Fibroblast of lung (primary cell): ENCODE data around the gene SPATA2L. TPM values are rescaled to one million over a fixed set of nuclear protein-coding genes. Genes with fewer than 3 reads are reported as not detected.

Experiments
- DNase-seq, 2 donors: peaks; one replicate each; pipeline versions ENCODE4 v3.0.0 to v3.0.0-alpha.2; 2010; ENCODE audit warnings: low read depth in 2 of 2
- H2AFZ ChIP-seq: 2 replicates; pipeline ENCODE4 v1.5.1; 2012; ENCODE audit warnings: low read length, control low read depth, inconsistent platforms
- H3K27ac ChIP-seq: 2 replicates; pipeline ENCODE4 v1.5.1; 2011; ENCODE audit warnings: low read length, control low read depth; ENCODE audit not compliant: insufficient read depth
- H3K27me3 ChIP-seq: 2 replicates; pipeline ENCODE4 v1.5.1; 2011; ENCODE audit warnings: mild to moderate bottlenecking, low read length; ENCODE audit not compliant: control insufficient read depth, insufficient read depth
- H3K36me3 ChIP-seq: 2 replicates; pipeline ENCODE4 v1.5.1; 2011; ENCODE audit warnings: low read length; ENCODE audit not compliant: control insufficient read depth, insufficient read depth
- H3K4me1 ChIP-seq: 2 replicates; pipeline ENCODE4 v1.5.1; 2011; ENCODE audit warnings: low read length; ENCODE audit not compliant: control insufficient read depth, insufficient read depth; ENCODE audit errors: extremely low read depth
- H3K4me2 ChIP-seq: 2 replicates; pipeline ENCODE4 v1.5.1; 2011; ENCODE audit warnings: low read length, control low read depth; ENCODE audit not compliant: insufficient read depth; ENCODE audit errors: extremely low read depth
- H3K4me3 ChIP-seq, 4 experiments: fragments of 200-600 bp in 1 of 4; sonication (generic) in 1 of 4; replicated peaks in 1 of 4; 2 replicates each; pipeline ENCODE4 v1.5.1; 2011 to 2016; ENCODE audit warnings: low read length in 4 of 4, low read depth in 3 of 4, mild to moderate bottlenecking in 3 of 4, control low read depth in 2 of 4, inconsistent platforms in 1 of 4, mixed read lengths in 1 of 4; ENCODE audit not compliant: insufficient read depth in 1 of 4; ENCODE audit errors: control extremely low read depth in 1 of 4
- H3K79me2 ChIP-seq: 2 replicates; pipeline ENCODE4 v1.5.1; 2012; ENCODE audit warnings: mild to moderate bottlenecking, low read length, inconsistent platforms; ENCODE audit not compliant: control insufficient read depth, insufficient read depth
- H3K9ac ChIP-seq: 2 replicates; pipeline ENCODE4 v1.5.1; 2011; ENCODE audit warnings: mild to moderate bottlenecking, low read length, control low read depth; ENCODE audit not compliant: insufficient read depth
- H3K9me3 ChIP-seq: 2 replicates; pipeline ENCODE4 v1.5.1; 2012; ENCODE audit warnings: low read depth, low read length; ENCODE audit not compliant: control insufficient read depth, insufficient read depth
- H4K20me1 ChIP-seq: 2 replicates; pipeline ENCODE4 v1.5.1; 2011; ENCODE audit warnings: low read length; ENCODE audit not compliant: control insufficient read depth, insufficient read depth; ENCODE audit errors: extremely low read depth
- EZH2 ChIP-seq: IDR thresholded peaks from 2 replicates; pipeline ENCODE4 v1.5.1; 2012; ENCODE audit warnings: low read length, control low read depth, mild to moderate bottlenecking; ENCODE audit errors: missing control alignments
- polyA plus RNA-seq, 2 donors: library from polyadenylated mRNA; depleted of rRNA in 1 of 2; stranded (reverse) in 1 of 2; unstranded in 1 of 2; fragments of >200 nt; gene quantifications; 2 replicates each; pipeline ENCODE4 v1.2.1, GENCODE V29; 2011 to 2012; ENCODE audit warnings: missing spikeins in 1 of 2
- total RNA-seq: library from RNA; depleted of rRNA; stranded (reverse); fragments of >200 nt; gene quantifications from 2 replicates; pipeline ENCODE4 v1.2.1, GENCODE V29; 2014
- TF ChIP-seq, protein P1 (sequence below), 2 donors: IDR thresholded peaks in 1 of 2; conservative IDR thresholded peaks in 1 of 2; 1 replicate in 1 of 2; 2 replicates in 1 of 2; pipeline ENCODE4 v1.5.1; 2011 to 2012; ENCODE audit warnings: low read length in 2 of 2, control low read depth in 1 of 2, inconsistent platforms in 1 of 2, low read depth in 1 of 2, mild to moderate bottlenecking in 1 of 2

The SPATA2L gene
- total and polyA plus RNA-seq, 2 donors (not counting 1 experiment from before 2014, with no cell fraction given) = 1.7 to 7.3 TPM

DNA sequence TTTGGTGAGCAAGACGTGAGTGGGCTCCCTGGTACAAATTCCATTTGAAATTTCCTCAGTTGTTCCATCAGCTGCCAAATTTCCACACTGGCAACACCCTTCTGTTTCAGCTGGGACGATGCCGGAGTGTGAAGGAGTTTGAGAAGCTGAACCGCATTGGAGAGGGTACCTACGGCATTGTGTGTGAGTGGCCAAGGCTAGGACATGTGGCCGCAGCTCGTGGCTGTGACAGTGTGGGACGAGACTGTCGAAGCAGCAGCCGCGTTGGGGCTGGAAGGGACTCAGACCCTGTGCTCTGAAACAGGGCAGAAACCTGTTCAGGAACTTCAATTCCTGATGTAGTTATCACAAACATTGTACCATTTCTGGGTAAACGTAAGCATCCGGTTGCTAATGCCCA is 12.4 kb downstream of the SPATA2L start:
- H2AFZ ChIP-seq = no peak overlapping the region
- H3K4me1 ChIP-seq = peaks cover 6% of the 10 kb centered on the region
- no peak overlapping the region for H3K4me3 ChIP-seq
- H3K79me2 ChIP-seq = peaks cover 17% of the 10 kb centered on the region
- H3K9ac ChIP-seq = no peak overlapping the region
- no peak overlapping the region for H3K4me2 ChIP-seq
- TF ChIP-seq EZH2 = no peak
- TF ChIP-seq, protein P1, sequence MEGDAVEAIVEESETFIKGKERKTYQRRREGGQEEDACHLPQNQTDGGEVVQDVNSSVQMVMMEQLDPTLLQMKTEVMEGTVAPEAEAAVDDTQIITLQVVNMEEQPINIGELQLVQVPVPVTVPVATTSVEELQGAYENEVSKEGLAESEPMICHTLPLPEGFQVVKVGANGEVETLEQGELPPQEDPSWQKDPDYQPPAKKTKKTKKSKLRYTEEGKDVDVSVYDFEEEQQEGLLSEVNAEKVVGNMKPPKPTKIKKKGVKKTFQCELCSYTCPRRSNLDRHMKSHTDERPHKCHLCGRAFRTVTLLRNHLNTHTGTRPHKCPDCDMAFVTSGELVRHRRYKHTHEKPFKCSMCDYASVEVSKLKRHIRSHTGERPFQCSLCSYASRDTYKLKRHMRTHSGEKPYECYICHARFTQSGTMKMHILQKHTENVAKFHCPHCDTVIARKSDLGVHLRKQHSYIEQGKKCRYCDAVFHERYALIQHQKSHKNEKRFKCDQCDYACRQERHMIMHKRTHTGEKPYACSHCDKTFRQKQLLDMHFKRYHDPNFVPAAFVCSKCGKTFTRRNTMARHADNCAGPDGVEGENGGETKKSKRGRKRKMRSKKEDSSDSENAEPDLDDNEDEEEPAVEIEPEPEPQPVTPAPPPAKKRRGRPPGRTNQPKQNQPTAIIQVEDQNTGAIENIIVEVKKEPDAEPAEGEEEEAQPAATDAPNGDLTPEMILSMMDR (conservative IDR thresholded peaks at IDR 0.05 in 1 of 2, IDR thresholded peaks at IDR 0.05 in 1 of 2; ENCODE audit: low read depth in 1 of 2, low read length in 2 of 2) = no peak
- H3K27me3 ChIP-seq = no peaks in the 10 kb centered on the region
- no peaks in the 10 kb centered on the region for H4K20me1 ChIP-seq
- peaks cover 29% of the 10 kb centered on the region for H3K36me3 ChIP-seq
- H3K27ac ChIP-seq = no peak overlapping the region
- no peaks in the 10 kb centered on the region for H3K9me3 ChIP-seq
- no peak for DNase-seq

DNA sequence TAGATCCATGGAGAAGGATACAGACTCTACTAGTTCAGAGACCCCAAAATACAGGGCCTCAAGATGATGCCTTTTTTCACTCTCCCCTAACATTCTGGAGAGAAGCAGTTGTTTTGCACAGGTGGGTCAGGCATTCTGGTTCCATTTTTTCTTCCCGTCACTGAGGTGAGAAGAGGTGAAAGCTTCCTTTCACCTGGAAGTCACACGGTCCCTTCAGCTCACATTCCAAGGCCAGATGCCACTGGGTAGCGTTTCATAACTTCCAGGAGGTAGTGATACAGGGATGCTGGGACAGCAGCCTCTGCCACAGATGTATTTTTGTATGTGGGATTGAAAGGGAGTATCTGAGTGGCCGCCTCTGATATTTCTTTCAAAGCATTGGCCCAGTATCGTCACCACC is 13.1 kb downstream of the SPATA2L start:
- TF ChIP-seq, protein P1 (conservative IDR thresholded peaks at IDR 0.05 in 1 of 2, IDR thresholded peaks at IDR 0.05 in 1 of 2; ENCODE audit: low read depth in 1 of 2, low read length in 2 of 2) = no peak
- TF ChIP-seq EZH2 = no peak
- DNase-seq = no peak
- Histone ChIP-seq H3K4me3 (no peak overlapping the region), H2AFZ (no peak overlapping the region), H3K79me2 (peaks cover 17% of the 10 kb centered on the region), H3K27ac (no peak overlapping the region), H3K9ac (no peak overlapping the region), H3K36me3 (peaks cover 23% of the 10 kb centered on the region), H3K9me3 (no peaks in the 10 kb centered on the region), H3K4me1 (peaks cover 6% of the 10 kb centered on the region), H4K20me1 (no peaks in the 10 kb centered on the region), H3K27me3 (no peaks in the 10 kb centered on the region), H3K4me2 (no peak overlapping the region)

DNA sequence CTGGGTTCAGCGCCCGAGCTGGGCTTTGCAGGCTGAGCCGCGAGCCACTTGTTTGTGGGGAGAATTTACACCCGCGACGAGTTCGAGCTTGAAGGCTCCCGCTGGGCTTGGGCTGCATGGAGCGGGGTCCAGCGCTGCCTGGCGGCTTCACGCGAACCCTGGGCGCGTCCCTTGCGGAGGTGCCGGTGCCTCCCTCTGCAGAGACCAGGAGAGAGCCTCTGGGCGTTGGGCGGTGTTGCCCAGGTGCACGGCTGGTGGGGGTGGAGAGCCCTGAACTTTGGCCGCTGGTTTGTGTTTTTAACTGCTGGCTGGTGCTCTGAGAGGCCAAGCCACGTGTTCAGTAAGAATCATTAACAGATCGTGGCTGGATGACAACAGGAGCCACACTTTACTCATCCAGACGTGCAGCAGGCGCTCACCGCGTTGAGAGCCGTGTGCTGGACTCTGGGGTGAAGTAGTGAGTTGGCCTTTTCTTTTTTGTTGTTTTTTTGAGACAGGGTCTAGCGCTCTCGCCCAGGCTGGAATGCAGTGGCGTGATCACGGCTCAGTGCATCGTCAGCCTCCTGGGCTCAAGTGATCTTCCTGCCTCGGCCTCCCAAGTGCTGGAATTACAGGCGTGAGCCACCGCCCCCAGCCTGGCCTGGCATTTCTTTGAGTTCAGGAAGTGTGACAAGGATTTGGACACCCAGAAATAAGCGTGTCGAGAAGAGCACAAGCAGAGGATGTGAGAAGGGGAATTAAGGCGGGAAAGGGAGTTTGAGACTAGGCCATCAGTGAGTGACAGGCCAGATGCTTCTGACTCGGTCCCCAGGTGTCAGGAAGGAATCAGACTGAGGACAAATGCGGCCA is 14.2 kb downstream of the SPATA2L start:
- Histone ChIP-seq H3K79me2 (peaks cover 17% of the 10 kb centered on the region), H3K4me1 (peaks cover 6% of the 10 kb centered on the region), H3K27me3 (no peaks in the 10 kb centered on the region), H4K20me1 (no peaks in the 10 kb centered on the region), H3K36me3 (peaks cover 17% of the 10 kb centered on the region), H3K4me2 (peak overlapping the region; percentile 86), H2AFZ (no peak overlapping the region), H3K4me3 (peak overlapping the region; percentile 65 to 94 (median 81)), H3K27ac (peak overlapping the region; percentile 67), H3K9me3 (no peaks in the 10 kb centered on the region), H3K9ac (peak overlapping the region; percentile 68)
- TF ChIP-seq, protein P1 (conservative IDR thresholded peaks at IDR 0.05 in 1 of 2, IDR thresholded peaks at IDR 0.05 in 1 of 2; ENCODE audit: low read depth in 1 of 2, low read length in 2 of 2) = no peak
- no peak for TF ChIP-seq EZH2
- DNase-seq = peak; percentile 34 to 67
